HepG2 (cell line): ENCODE results near the gene GPER1. TPM values are rescaled to one million over a fixed set of nuclear protein-coding genes. Genes with fewer than 3 reads are reported as not detected.

ENCODE experiments used
- ASH2L ChIP-seq: fragments of 300-600, 200-600 bp; sonication (generic); IDR thresholded peaks from 2 replicates; pipeline ENCODE4 v1.7.0; 2017; ENCODE audit warnings: low read depth, mild to moderate bottlenecking, moderate library complexity, mixed read lengths, low read length; ENCODE audit not compliant: insufficient read length
- CBX2 ChIP-seq, 2 experiments: fragments of 200-600 bp in 1 of 2; sonication (generic); formaldehyde crosslinking in 1 of 2; IDR thresholded peaks; 2 replicates each; pipeline versions ENCODE4 v1.7.0 to v1.8.1; 2018 to 2022; ENCODE audit warnings: low read depth in 2 of 2, low read length in 1 of 2, mild to moderate bottlenecking in 1 of 2, missing genetic modification reagents in 1 of 2
- CENPBD1 ChIP-seq: sonication (generic); formaldehyde crosslinking; IDR thresholded peaks from 2 replicates; pipeline ENCODE4 v1.8.0; 2022; ENCODE audit warnings: missing genetic modification reagents, low read depth, mild to moderate bottlenecking, borderline replicate concordance
- CTCF ChIP-seq: sonication (generic); formaldehyde crosslinking; IDR thresholded peaks from 2 replicates; pipeline ENCODE4 v1.5.0; 2020; ENCODE audit warnings: mild to moderate bottlenecking, missing genetic modification reagents, moderate library complexity
- DR1 ChIP-seq: sonication (generic); formaldehyde crosslinking; IDR thresholded peaks from 2 replicates; pipeline ENCODE4 v1.8.0; 2021; ENCODE audit warnings: mild to moderate bottlenecking, missing genetic modification reagents, inconsistent platforms
- EEA1 ChIP-seq: sonication (generic); formaldehyde crosslinking; IDR thresholded peaks from 2 replicates; pipeline ENCODE4 v1.5.1; 2020; ENCODE audit warnings: mild to moderate bottlenecking, missing genetic modification reagents, borderline replicate concordance
- EZH2 ChIP-seq: conservative IDR thresholded peaks from 2 replicates; pipeline ENCODE4 v1.6.1; 2012; ENCODE audit warnings: mild to moderate bottlenecking, low read depth, low read length, moderate library complexity
- GABPA ChIP-seq, 2 experiments: IDR thresholded peaks; 2 replicates each; pipeline ENCODE4 v1.6.1; 2011 to 2016; ENCODE audit warnings: low read depth in 2 of 2, low read length in 1 of 2, missing biosample characterization in 1 of 2, missing genetic modification characterization in 1 of 2
- MTF1 ChIP-seq: sonication (generic); formaldehyde crosslinking; IDR thresholded peaks from 2 replicates; pipeline ENCODE4 v1.5.0; 2020; ENCODE audit warnings: missing genetic modification reagents
- PATZ1 ChIP-seq: sonication (generic); formaldehyde crosslinking; IDR thresholded peaks from 2 replicates; pipeline ENCODE4 v1.4.0; 2020; ENCODE audit warnings: missing genetic modification reagents
- RBAK ChIP-seq: sonication (generic); formaldehyde crosslinking; IDR thresholded peaks from 2 replicates; pipeline ENCODE4 v1.5.1; 2020; ENCODE audit warnings: mild to moderate bottlenecking, missing genetic modification reagents
- RNF2 ChIP-seq: fragments of 450-650 bp; conservative IDR thresholded peaks from 2 replicates; pipeline ENCODE4 v1.6.1; 2016; ENCODE audit warnings: low read depth
- SAFB2 ChIP-seq: sonication (generic); formaldehyde crosslinking; IDR thresholded peaks from 2 replicates; pipeline ENCODE4 v1.5.1; 2020; ENCODE audit warnings: missing genetic modification reagents, low read depth, mild to moderate bottlenecking, borderline replicate concordance
- SCMH1 ChIP-seq: sonication (generic); formaldehyde crosslinking; IDR thresholded peaks from 2 replicates; pipeline ENCODE4 v1.9.0; 2021; ENCODE audit warnings: missing genetic modification reagents, mild to moderate bottlenecking, borderline replicate concordance
- SSRP1 ChIP-seq: IDR thresholded peaks from 2 replicates; pipeline ENCODE4 v1.6.1; 2016; ENCODE audit warnings: control low read depth
- ZFP91 ChIP-seq: sonication (generic); formaldehyde crosslinking; IDR thresholded peaks from 2 replicates; pipeline ENCODE4 v1.9.0; 2022; ENCODE audit warnings: missing genetic modification reagents, mild to moderate bottlenecking, borderline replicate concordance
- ZKSCAN1 ChIP-seq: fragments of 150-350 bp; IDR thresholded peaks from 2 replicates; pipeline ENCODE4 v1.6.1; 2014; ENCODE audit warnings: low read length
- ZNF121 ChIP-seq: sonication (generic); formaldehyde crosslinking; IDR thresholded peaks from 2 replicates; pipeline ENCODE4 v1.5.0; 2020; ENCODE audit warnings: mild to moderate bottlenecking, missing genetic modification reagents
- ZNF17 ChIP-seq: sonication (generic); formaldehyde crosslinking; IDR thresholded peaks from 2 replicates; pipeline ENCODE4 v1.5.0; 2020; ENCODE audit warnings: mild to moderate bottlenecking, missing genetic modification reagents
- ZNF326 ChIP-seq: sonication (generic); formaldehyde crosslinking; IDR thresholded peaks from 2 replicates; pipeline ENCODE4 v1.4.0; 2020; ENCODE audit warnings: missing genetic modification reagents, borderline replicate concordance
- ZNF567 ChIP-seq: sonication (generic); formaldehyde crosslinking; IDR thresholded peaks from 2 replicates; pipeline ENCODE4 v1.8.1; 2023; ENCODE audit warnings: mild to moderate bottlenecking, missing genetic modification reagents, borderline replicate concordance
- ZSCAN29 ChIP-seq: sonication (generic); formaldehyde crosslinking; conservative IDR thresholded peaks from 2 replicates; pipeline ENCODE4 v1.4.0; 2020; ENCODE audit warnings: mild to moderate bottlenecking, missing genetic modification reagents
- polyA plus RNA-seq, 8 experiments: library from polyadenylated mRNA; depleted of rRNA in 3 of 8; stranded (reverse) in 7 of 8; unstranded in 1 of 8; fragments of >200 nt; fragmentation: Illumina TruSeq in 4 of 8; extraction: Trizol in 4 of 8; gene quantifications; 2 replicates each; pipeline versions ENCODE4 v1.2.1 to v1.2.3, GENCODE V29; 2011 to 2016; ENCODE audit warnings: low read depth in 4 of 8, missing spikeins in 1 of 8, mixed read lengths in 1 of 8; ENCODE audit not compliant: insufficient read depth in 1 of 8
- total RNA-seq, 5 experiments: library from RNA; depleted of rRNA; stranded (reverse); fragments of >200 nt; fragmentation: Illumina TruSeq; extraction: Trizol; gene quantifications; 2 replicates each; pipeline ENCODE4 v1.2.3, GENCODE V29; 2016; ENCODE audit warnings: low read depth in 1 of 5

The GPER1 gene
- total and polyA plus RNA-seq, 2 of the 13 experiments (the other 11 are each of a cell fraction or from before 2014, with no cell fraction given), result 12.7 to 19.7 TPM

- TF ChIP-seq ZNF326 (CRISPR knock-in tag), result no peak
- no peak for TF ChIP-seq ZNF121 (CRISPR knock-in tag)
- no peak for TF ChIP-seq EEA1 (CRISPR knock-in tag)
- TF ChIP-seq SAFB2 (CRISPR knock-in tag), result 0 out of 2 replicates have a peak, but pooled peaks have one; percentile 23
- TF ChIP-seq ZSCAN29, result no peak
- TF ChIP-seq ASH2L, result peak; percentile 54
- TF ChIP-seq CTCF (CRISPR knock-in tag), result peak; percentile 69
- no peak for TF ChIP-seq SSRP1 (CRISPR knock-in tag)
- TF ChIP-seq RBAK (CRISPR knock-in tag), result no peak
- 0 out of 2 replicates have a peak, but pooled peaks have one; percentile 17 for TF ChIP-seq CENPBD1
- TF ChIP-seq SCMH1 (CRISPR knock-in tag), result no peak
- TF ChIP-seq ZNF567 (CRISPR knock-in tag), result no peak
- TF ChIP-seq ZNF17, result no peak
- TF ChIP-seq EZH2, result no peak
- no peak for TF ChIP-seq RNF2
- no peak for TF ChIP-seq ZKSCAN1
- TF ChIP-seq PATZ1 (CRISPR knock-in tag), result peak; percentile 86
- no peak for TF ChIP-seq GABPA (IDR thresholded peaks at IDR 0.05; ENCODE audit: low read depth, low read length)
- TF ChIP-seq GABPA (CRISPR knock-in tag; IDR thresholded peaks at IDR 0.05; ENCODE audit: low read depth), result no peak
- no peak for TF ChIP-seq CBX2 (IDR thresholded peaks at IDR 0.05; ENCODE audit: low read depth, low read length)
- TF ChIP-seq CBX2 (CRISPR knock-in tag; IDR thresholded peaks at IDR 0.05; ENCODE audit: low read depth), result no peak
- no peak for TF ChIP-seq MTF1 (CRISPR knock-in tag)
- TF ChIP-seq DR1 (CRISPR knock-in tag), result no peak
- no peak for TF ChIP-seq ZFP91 (CRISPR knock-in tag)
Measured at GRCh38 chr7:1044189-1045068, 43.5 kb upstream of the GPER1 start, which contains the start of gene GPR146 (continued).
